ENCODE measurements around the gene MADCAM1. TPM values are rescaled to one million over a fixed set of nuclear protein-coding genes. Genes with fewer than 3 reads are reported as not detected.
"Not testable (repeated sequence)": the region's sequence is repeated elsewhere in the genome, so short reads cannot be mapped to it uniquely, and the experiment has no call there.

MADCAM1 gene
- total and polyA plus RNA-seq, 2 of the 8 experiments (the other 6 are each of a cell fraction or from before 2014, with no cell fraction given), result 2.3 to 3.0 TPM

DNA sequence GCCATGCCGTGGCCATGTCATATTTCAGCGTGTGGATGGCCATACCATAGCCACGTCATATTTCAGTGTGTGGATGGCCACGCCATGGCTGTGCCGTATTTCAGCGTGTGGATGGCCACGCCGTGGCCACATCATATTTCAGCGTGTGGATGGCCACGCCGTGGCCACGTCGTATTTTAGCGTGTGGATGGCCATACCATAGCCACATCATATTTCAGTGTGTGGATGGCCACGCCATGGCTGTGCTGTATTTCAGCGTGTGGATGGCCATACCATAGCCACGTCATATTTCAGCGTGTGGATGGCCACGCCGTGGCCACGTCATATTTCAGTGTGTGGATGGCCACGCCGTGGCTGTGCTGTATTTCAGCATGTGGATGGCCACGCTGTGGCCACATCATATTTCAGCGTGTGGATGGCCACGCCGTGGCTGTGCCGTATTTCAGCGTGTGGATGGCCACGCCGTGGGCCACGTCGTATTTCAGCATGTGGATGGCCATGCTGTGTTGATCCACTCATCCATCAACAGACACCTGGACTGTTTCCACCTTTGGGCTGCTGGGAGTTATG is 45.3 kb upstream of the MADCAM1 start:
- H3K23me2 ChIP-seq (ENCODE audit: low read depth, low read length); H3K4me1 ChIP-seq (replicated peaks in 1 of 4; ENCODE audit: control insufficient read depth in 3 of 4, insufficient read depth in 4 of 4, low read length in 3 of 4); H3K9ac ChIP-seq (replicated peaks in 1 of 4; ENCODE audit: extremely low read depth in 1 of 4, low read depth in 3 of 4, low read length in 3 of 4); H3K79me1 ChIP-seq (ENCODE audit: low read depth, low read length); H3K27me3 ChIP-seq (replicated peaks in 1 of 4; ENCODE audit: control insufficient read depth in 3 of 4, extremely low read depth in 1 of 4, insufficient read depth in 3 of 4, low read length in 3 of 4); H4K8ac ChIP-seq (ENCODE audit: extremely low read depth, insufficient read depth, low read length); H3K36me3 ChIP-seq (ENCODE audit: control insufficient read depth in 2 of 4, insufficient read depth in 4 of 4, low read length in 3 of 4); H3K56ac ChIP-seq (replicated peaks; ENCODE audit: insufficient read length, low read depth, low read length); H2BK15ac ChIP-seq (ENCODE audit: low read length); H3K23ac ChIP-seq (ENCODE audit: insufficient read length); CTCF ChIA-PET (ENCODE audit: partially characterized antibody); H2BK20ac ChIP-seq (ENCODE audit: low read length); DNase-seq (ENCODE audit: low read depth in 1 of 2, low spot score in 2 of 2); H2BK120ac ChIP-seq (replicated peaks; ENCODE audit: low read depth, low read length); H2AK5ac ChIP-seq (ENCODE audit: low read depth, low read length); H2BK5ac ChIP-seq (ENCODE audit: low read depth, low read length); H3K79me2 ChIP-seq (ENCODE audit: control insufficient read depth in 1 of 2, insufficient read depth in 2 of 2, low read length in 2 of 2); H4K91ac ChIP-seq (replicated peaks; ENCODE audit: insufficient read length, low read length); H3K27ac ChIP-seq (ENCODE audit: low read depth, low read length); H4K20me1 ChIP-seq (replicated peaks in 1 of 2; ENCODE audit: control insufficient read depth in 1 of 2, insufficient read depth in 2 of 2, low read length in 2 of 2); FAIRE-seq; H4K5ac ChIP-seq (ENCODE audit: insufficient read length, low read depth, low read length); H3K14ac ChIP-seq (ENCODE audit: insufficient read length); H3K4me2 ChIP-seq (ENCODE audit: insufficient read depth in 1 of 2, low read depth in 2 of 2, low read length in 2 of 2); H3K18ac ChIP-seq (ENCODE audit: extremely low read depth, low read length); POLR2A ChIA-PET (ENCODE audit: partially characterized antibody); H2AFZ ChIP-seq (ENCODE audit: low read length); H3K4ac ChIP-seq (replicated peaks; ENCODE audit: insufficient read length, low read depth, low read length); H3K4me3 ChIP-seq (ENCODE audit: extremely low read depth in 1 of 4, insufficient read depth in 2 of 4, low read depth in 3 of 4, low read length in 4 of 4); H2BK12ac ChIP-seq (ENCODE audit: low read depth, low read length): not testable (repeated sequence)
- TF ChIP-seq FOSL1 (IDR thresholded peaks at IDR 0.05; ENCODE audit: insufficient read depth, low read depth, low read length), result peak; percentile 51; the same call in 1 of the 2 replicates
- TF ChIP-seq EGR1 (IDR thresholded peaks at IDR 0.05; ENCODE audit: borderline replicate concordance, low read depth, low read length), result peak; percentile 97; the same call in 1 of the 2 replicates
- 97% methylated on average over 33 of the region's 33 CpGs; no CpG with 5 or more reads in 1 of the 2 experiments for WGBS, 2 experiments (ENCODE audit: extremely low coverage in 1 of 2, insufficient coverage in 1 of 2, insufficient read length in 1 of 2, insufficient replicate concordance in 2 of 2, low coverage in 1 of 2, low lambda C conversion rate in 2 of 2, missing lambda C conversion rate in 1 of 2)
- H3K9me3 ChIP-seq (ENCODE audit: insufficient read depth in 2 of 2, low read depth in 1 of 2, low read length in 1 of 2), result peaks cover 12 to 15% of the 10 kb centered on the region in 2 experiments; a peak in 3 of 4 replicates
